ENCODE results near the gene VPS8. TPM values are rescaled to one million over a fixed set of nuclear protein-coding genes. Genes with fewer than 3 reads are reported as not detected.
"Not testable (repeated sequence)": the region's sequence is repeated elsewhere in the genome, so short reads cannot be mapped to it uniquely, and the experiment has no call there.

VPS8 gene
- total RNA-seq, 1 donor from 2014 or later: 60.8 TPM

GRCh38 chr3:184846496-184846895 is 34.5 kb downstream of the VPS8 start:
- intact Hi-C loops (cut with micrococcal nuclease): no loop called here

- intact Hi-C loops (cut with micrococcal nuclease): no loop called here
Measured at GRCh38 chr3:184848934-184849333, 37.0 kb downstream of the VPS8 start.

GRCh38 chr3:184850201-184850600 is 38.2 kb downstream of the VPS8 start:
- intact Hi-C loops (cut with micrococcal nuclease): no loop called here

GRCh38 chr3:184857099-184857498 is 45.1 kb downstream of the VPS8 start:
- intact Hi-C loops (cut with micrococcal nuclease): no loop called here

GRCh38 chr3:184864000-184864399 is 52.0 kb downstream of the VPS8 start:
- intact Hi-C loops (cut with micrococcal nuclease): no loop called here

- intact Hi-C loops (cut with micrococcal nuclease): no loop called here
Measured at GRCh38 chr3:184868477-184868876, 56.5 kb downstream of the VPS8 start.

GRCh38 chr3:184872200-184872599 is 60.2 kb downstream of the VPS8 start:
- intact Hi-C loops (cut with micrococcal nuclease): loop anchor here (10.0 kb wide), 1 partner anchor 433 kb away; no protein-coding TSS in a partner anchor

- intact Hi-C loops (cut with micrococcal nuclease): loop anchor here (10.0 kb wide), 1 partner anchor 432 kb away; no protein-coding TSS in a partner anchor
Measured at GRCh38 chr3:184873141-184873540, 61.2 kb downstream of the VPS8 start.

- intact Hi-C loops (cut with micrococcal nuclease): loop anchor here (1.0 to 10.0 kb wide), 2 partner anchors 301 to 430 kb away; no protein-coding TSS in a partner anchor
Measured at GRCh38 chr3:184874709-184875644, 63.0 kb downstream of the VPS8 start.

GRCh38 chr3:184880276-184881019 is 68.5 kb downstream of the VPS8 start:
- intact Hi-C loops (cut with micrococcal nuclease): no loop called here

- intact Hi-C loops (cut with micrococcal nuclease): no loop called here
Measured at GRCh38 chr3:184884359-184885017, 72.5 kb downstream of the VPS8 start.

GRCh38 chr3:184885112-184885511 is 73.1 kb downstream of the VPS8 start:
- intact Hi-C loops (cut with micrococcal nuclease): no loop called here

GRCh38 chr3:184887574-184887973 is 75.6 kb downstream of the VPS8 start:
- intact Hi-C loops (cut with micrococcal nuclease): no loop called here

- intact Hi-C loops (cut with micrococcal nuclease): no loop called here
Measured at GRCh38 chr3:184889312-184889904, 77.4 kb downstream of the VPS8 start.

- intact Hi-C loops (cut with micrococcal nuclease): no loop called here
Measured at GRCh38 chr3:184894051-184894450, 82.1 kb downstream of the VPS8 start.

GRCh38 chr3:184895350-184895749 is 83.4 kb downstream of the VPS8 start:
- intact Hi-C loops (cut with micrococcal nuclease): no loop called here

GRCh38 chr3:184896336-184896735 is 84.4 kb downstream of the VPS8 start:
- intact Hi-C loops (cut with micrococcal nuclease): no loop called here

- intact Hi-C loops (cut with micrococcal nuclease): no loop called here
Measured at GRCh38 chr3:184899953-184900595, 88.1 kb downstream of the VPS8 start.

GRCh38 chr3:184907031-184907430 is 95.1 kb downstream of the VPS8 start:
- intact Hi-C loops (cut with micrococcal nuclease): not testable (repeated sequence)
